ENCODE results near the gene MYOT. TPM values are rescaled to one million over a fixed set of nuclear protein-coding genes. Genes with fewer than 3 reads are reported as not detected.

MYOT gene
- total and polyA plus RNA-seq, 10 of the 15 experiments (the other 5 are each of a cell fraction or from before 2014, with no cell fraction given) = 0.15 to 1.5 (median 0.53) TPM; not detected in 5

GRCh38 chr5:137858223-137858916, 9.3 kb upstream of the MYOT start:
- DNase-seq (ENCODE audit: low read depth, low spot score) (peak; percentile 58), FAIRE-seq (no peak), ATAC-seq (peak; percentile 91)
- Histone ChIP-seq H3K4me1 (ENCODE audit: control insufficient read depth, insufficient read depth, low read length) (peaks cover 29% of the 10 kb centered on the region), H3K9me3 (replicated peaks; ENCODE audit: control insufficient read depth, insufficient read depth, low read length) (peaks cover 7% of the 10 kb centered on the region), H3K27me3 (replicated peaks in 1 of 2; ENCODE audit: control insufficient read depth in 2 of 2, insufficient read depth in 2 of 2, low read length in 1 of 2) (no peaks in the 10 kb centered on the region), H3K36me3 (ENCODE audit: control insufficient read depth in 2 of 2, insufficient read depth in 2 of 2, low read length in 1 of 2) (no peaks in the 10 kb centered on the region), H3K4me2 (ENCODE audit: control insufficient read depth, insufficient read depth) (peak overlapping the region; percentile 34), H3K27ac (ENCODE audit: control insufficient read depth, insufficient read depth) (peak overlapping the region; percentile 11), H3K4me3 (no peak overlapping the region), H3K9ac (ENCODE audit: control insufficient read depth, insufficient read depth, low read length) (no peak overlapping the region), H4K20me1 (ENCODE audit: control insufficient read depth, insufficient read depth) (no peaks in the 10 kb centered on the region), H3K79me2 (ENCODE audit: control insufficient read depth, insufficient read depth, low read length) (no peaks in the 10 kb centered on the region), H2AFZ (ENCODE audit: control insufficient read depth, low read depth, low read length) (no peak overlapping the region; the same call in 1 of the 2 replicates)
- 12% methylated on average over 3 of the region's 3 CpGs for WGBS (ENCODE audit: insufficient coverage, insufficient replicate concordance, low lambda C conversion rate, missing lambda C conversion rate)
- intact Hi-C loops (cut with micrococcal nuclease; ENCODE audit: unreplicated experiment) = no loop called here
- in situ Hi-C loops (cut with MboI) = no loop called here
- RAD21 ChIA-PET (ENCODE audit: unreplicated experiment) = interaction anchor here (1.1 to 3.4 kb wide), 5 partner anchors 11 to 128 kb away, joined by 3 to 28 read pairs (median 4); partner anchors contain the start of gene PKD2L2
- BruUV-seq (replicated peaks) = no TSS peak
- CTCF ChIA-PET = interaction anchor here (0.5 to 1.8 kb wide), 6 partner anchors 10 to 173 kb away, joined by 3 to 12 read pairs (median 4); partner anchors contain the start of gene PKD2L2
- SMC1A ChIA-PET (ENCODE audit: uncharacterized antibody, unreplicated experiment) = interaction anchor here (0.7 to 3.9 kb wide), 7 partner anchors 10 to 45 kb away, joined by 3 to 25 read pairs (median 4); partner anchors contain the start of gene PKD2L2
- POLR2A ChIA-PET = interaction anchor here (0.7 to 3.5 kb wide), 2 partner anchors 29 to 172 kb away, joined by 4 to 26 read pairs; partner anchors contain the start of gene PKD2L2
- TF ChIP-seq ATF7 (IDR thresholded peaks at IDR 0.05; ENCODE audit: low read depth) (peak; percentile 69; the same call in 1 of the 2 replicates), CBX5 (IDR thresholded peaks at IDR 0.05; ENCODE audit: low read depth) (0 out of 2 replicates have a peak, but pooled peaks have one; percentile 51), BCL11A (IDR thresholded peaks at IDR 0.05; ENCODE audit: low read depth, low read length) (peak; percentile 60), EED (IDR thresholded peaks at IDR 0.05; ENCODE audit: low read depth) (0 out of 2 replicates have a peak, but pooled peaks have one; percentile 26), PML (IDR thresholded peaks at IDR 0.05; ENCODE audit: low read length) (0 out of 2 replicates have a peak, but pooled peaks have one; percentile 55), SPI1 (IDR thresholded peaks at IDR 0.05; ENCODE audit: borderline replicate concordance, insufficient read depth, low read depth, low read length) (peak; percentile 26; the same call in 1 of the 2 replicates), WRNIP1 (IDR thresholded peaks at IDR 0.05; ENCODE audit: borderline replicate concordance, low read depth, low read length) (no peak), CBFB (IDR thresholded peaks at IDR 0.05; ENCODE audit: low read depth) (peak; percentile 59; the same call in 1 of the 2 replicates), MTA2 (IDR thresholded peaks at IDR 0.05; ENCODE audit: low read depth) (peak; percentile 53; the same call in 1 of the 2 replicates), MEF2A (IDR thresholded peaks at IDR 0.05; ENCODE audit: insufficient read depth, low read depth, low read length) (peak; percentile 95), SP1 (IDR thresholded peaks at IDR 0.05; ENCODE audit: low read depth, low read length) (no peak), JUNB (IDR thresholded peaks at IDR 0.05) (peak; percentile 45), RELA (IDR thresholded peaks at IDR 0.05; ENCODE audit: borderline replicate concordance, partially characterized antibody) (no peak), SMC3 (IDR thresholded peaks at IDR 0.05; ENCODE audit: borderline replicate concordance, low read length) (no peak), FOXM1 (IDR thresholded peaks at IDR 0.05; ENCODE audit: low read depth, low read length) (peak; percentile 33; the same call in 1 of the 2 replicates), IRF3 (IDR thresholded peaks at IDR 0.05) (no peak), CREM (IDR thresholded peaks at IDR 0.05; ENCODE audit: low read depth) (peak; percentile 48; the same call in 1 of the 2 replicates), IKZF2 (IDR thresholded peaks at IDR 0.05) (peak; percentile 53 to 57; a peak in 2 of 4 replicates), RAD51 (IDR thresholded peaks at IDR 0.05) (no peak)
- TF ChIP-seq, protein P1, sequence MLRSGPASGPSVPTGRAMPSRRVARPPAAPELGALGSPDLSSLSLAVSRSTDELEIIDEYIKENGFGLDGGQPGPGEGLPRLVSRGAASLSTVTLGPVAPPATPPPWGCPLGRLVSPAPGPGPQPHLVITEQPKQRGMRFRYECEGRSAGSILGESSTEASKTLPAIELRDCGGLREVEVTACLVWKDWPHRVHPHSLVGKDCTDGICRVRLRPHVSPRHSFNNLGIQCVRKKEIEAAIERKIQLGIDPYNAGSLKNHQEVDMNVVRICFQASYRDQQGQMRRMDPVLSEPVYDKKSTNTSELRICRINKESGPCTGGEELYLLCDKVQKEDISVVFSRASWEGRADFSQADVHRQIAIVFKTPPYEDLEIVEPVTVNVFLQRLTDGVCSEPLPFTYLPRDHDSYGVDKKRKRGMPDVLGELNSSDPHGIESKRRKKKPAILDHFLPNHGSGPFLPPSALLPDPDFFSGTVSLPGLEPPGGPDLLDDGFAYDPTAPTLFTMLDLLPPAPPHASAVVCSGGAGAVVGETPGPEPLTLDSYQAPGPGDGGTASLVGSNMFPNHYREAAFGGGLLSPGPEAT (IDR thresholded peaks at IDR 0.05; ENCODE audit: low read depth) = 0 out of 2 replicates have a peak, but pooled peaks have one; percentile 30
- TF ChIP-seq, protein P2, sequence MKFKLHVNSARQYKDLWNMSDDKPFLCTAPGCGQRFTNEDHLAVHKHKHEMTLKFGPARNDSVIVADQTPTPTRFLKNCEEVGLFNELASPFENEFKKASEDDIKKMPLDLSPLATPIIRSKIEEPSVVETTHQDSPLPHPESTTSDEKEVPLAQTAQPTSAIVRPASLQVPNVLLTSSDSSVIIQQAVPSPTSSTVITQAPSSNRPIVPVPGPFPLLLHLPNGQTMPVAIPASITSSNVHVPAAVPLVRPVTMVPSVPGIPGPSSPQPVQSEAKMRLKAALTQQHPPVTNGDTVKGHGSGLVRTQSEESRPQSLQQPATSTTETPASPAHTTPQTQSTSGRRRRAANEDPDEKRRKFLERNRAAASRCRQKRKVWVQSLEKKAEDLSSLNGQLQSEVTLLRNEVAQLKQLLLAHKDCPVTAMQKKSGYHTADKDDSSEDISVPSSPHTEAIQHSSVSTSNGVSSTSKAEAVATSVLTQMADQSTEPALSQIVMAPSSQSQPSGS (IDR thresholded peaks at IDR 0.05; ENCODE audit: low read length) = peak; percentile 68; the same call in 1 of the 2 replicates
